HG02840 (cell line): ENCODE results near the gene UQCR10.

ENCODE experiments used
- ATAC-seq: cut with Tn5 transposase; IDR thresholded peaks from one replicate; pipeline ENCODE4 v1.9.1; 2021; ENCODE audit warnings: mild to moderate bottlenecking, moderate library complexity, moderate number of reproducible peaks; ENCODE audit not compliant: unreplicated experiment, low FRiP score

The UQCR10 gene

DNA sequence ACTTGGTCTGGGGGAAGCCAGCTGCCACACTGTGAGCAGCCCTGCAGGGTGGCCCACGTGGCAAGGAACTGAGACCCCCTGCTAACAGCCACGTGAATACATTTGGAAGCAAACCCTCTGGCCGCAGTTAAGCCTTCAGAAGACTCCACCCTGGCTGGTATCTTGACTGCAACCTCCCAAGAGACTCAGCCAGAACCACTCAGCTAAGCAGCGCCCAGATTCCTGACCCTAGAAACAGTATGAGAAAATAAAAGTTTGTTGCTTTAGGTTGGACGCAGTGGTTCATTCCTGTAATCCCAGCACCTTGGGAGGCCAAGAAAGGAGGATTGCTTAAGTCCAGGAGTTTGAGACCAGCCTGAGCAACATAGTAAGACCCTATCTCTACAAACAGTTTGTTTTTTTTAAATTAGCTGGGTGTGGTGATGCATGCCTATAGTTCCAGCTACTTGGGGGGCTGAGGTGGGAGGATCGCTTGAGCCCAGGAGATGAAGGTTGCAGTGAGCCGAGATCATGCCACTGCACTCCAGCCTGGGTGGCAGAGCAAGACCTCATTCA is 9.0 kb upstream of the UQCR10 start:
- ATAC-seq: no peak

DNA sequence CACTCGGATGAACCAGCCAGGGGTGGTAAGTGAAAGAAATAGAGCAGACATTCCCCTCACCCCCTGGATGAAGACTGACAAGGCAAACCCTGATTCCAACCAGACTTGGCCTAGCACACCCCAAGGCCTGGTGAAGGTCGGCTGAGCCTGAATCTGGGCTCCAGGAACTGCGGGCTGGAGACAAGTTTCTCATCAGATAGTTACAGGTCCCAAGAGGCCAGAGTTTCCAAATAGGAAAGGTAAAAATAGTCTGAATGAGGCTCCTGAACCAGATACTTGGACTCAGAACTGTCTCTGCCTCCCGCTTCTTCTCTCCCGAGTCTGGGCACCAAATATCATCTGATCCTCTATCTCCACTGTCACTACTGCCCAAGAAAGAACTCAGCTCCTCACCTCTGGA is 8.2 kb upstream of the UQCR10 start:
- ATAC-seq: no peak

DNA sequence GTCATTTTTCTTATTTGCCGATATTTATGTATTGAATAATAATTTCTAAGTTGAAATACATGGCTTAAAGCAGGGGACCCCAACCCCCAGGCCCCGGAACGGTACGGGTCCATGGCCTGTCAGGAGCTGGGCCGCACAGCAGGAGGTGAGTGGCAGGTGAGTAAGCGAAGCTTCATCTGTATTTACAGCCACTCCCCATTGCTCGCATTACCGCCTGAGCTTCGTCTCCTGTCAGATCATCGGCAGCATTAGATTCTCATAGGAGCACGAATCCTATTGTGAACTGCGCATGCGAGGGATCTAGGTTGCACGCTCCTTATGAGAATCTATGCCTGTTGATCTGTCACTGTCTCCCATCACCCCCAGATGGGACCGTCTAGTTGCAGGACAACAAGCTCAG is 4.9 kb upstream of the UQCR10 start:
- ATAC-seq: no peak

DNA sequence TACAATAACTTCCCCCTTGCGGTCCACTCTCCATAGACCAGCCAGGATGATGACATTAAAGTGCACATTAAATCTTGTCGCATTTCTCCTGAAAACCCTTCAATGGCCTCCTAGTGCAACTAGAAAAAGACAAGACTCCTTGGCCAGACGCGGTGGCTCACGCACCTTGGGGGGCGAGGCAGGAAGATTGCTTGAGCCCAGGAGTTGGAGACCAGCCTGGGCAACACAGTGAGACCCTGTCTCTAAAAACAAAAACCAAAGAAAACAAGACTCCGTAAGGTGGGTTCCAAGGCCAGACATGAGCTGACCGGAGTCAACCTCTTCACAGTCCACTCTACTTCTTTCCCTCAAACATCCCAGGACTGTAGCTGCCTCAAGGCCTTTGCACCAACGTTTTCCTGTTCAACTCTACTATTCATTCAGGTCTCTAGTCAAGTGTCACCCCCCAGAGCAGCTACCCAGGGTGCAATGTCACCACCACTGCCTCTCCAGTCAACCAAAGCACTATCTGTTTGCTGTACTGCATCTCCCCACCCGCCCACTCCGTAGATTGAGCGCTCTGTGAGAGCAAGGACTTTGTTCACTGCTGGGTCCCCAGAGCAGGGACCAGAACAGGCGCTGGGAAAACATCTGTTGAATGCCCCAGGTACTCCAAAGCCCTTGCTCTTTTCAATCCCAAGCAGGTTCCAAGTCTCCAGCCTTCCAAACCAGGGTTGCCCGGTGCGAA is 1.1 kb upstream of the UQCR10 start:
- ATAC-seq: peak; percentile 3

DNA sequence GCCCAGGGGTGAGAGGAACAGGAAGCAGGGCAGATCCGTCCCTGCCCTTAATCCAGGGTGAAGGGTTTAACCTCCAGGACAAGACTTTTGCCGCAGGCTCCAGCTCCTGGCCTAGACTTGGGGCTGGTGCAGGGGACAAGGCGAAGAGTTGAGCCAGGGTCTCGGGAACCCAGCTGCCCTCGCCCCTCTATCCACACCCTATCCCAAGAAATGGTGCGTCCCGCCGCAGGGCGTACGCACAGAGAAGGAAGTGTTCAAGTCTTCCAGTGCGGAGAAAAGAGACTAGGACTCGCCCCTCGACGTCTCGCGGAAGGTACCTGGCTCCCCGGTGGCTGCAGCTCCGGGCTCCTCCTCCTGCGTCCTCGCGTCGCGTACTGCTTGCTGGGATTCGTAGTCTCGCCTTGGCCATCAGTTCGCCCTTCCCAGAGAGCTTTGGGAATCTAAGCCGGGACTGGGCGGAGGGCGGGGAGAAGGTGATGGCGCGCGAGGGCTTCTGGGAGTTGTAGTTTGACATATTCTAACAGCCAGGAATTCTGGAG is 468 bp upstream of the UQCR10 start, which contains the start of gene ZMAT5:
TSS of gene ZMAT5 (minus strand) at position 376 of the 539 bp plus-strand sequence. CDS start 18,463 bp downstream, outside the sequence.
- ATAC-seq: peak; percentile 88

DNA sequence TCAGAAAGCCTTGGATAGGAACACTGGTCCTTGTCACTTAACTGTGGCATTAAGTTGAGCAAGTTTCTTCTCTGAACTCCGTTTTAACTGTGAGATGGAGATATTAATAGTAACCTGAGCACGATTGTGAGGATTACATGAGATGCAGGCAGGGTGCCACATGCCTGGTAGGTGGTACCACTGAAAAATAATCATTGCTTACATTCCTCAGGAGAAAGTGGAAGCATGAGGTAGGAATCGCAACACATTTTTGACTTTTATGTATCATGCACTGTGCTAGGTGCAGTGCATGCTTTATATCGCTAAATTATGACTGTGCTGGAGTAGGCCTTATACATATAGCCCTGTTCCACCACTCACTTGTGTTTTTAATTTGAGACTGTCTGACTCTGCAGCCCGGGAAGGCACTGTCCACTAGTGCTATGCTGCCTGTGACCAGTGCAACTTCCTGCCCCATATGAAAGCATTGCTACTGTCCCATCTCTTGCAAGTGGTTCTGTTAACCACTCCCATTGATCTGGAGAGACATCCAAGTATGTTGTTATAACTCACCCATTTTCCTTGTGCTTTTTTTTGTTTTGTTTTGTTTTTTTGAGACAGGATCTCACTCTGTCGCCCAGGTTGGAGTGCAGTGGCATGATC is 1.0 kb downstream of the UQCR10 start:
- ATAC-seq: no peak

DNA sequence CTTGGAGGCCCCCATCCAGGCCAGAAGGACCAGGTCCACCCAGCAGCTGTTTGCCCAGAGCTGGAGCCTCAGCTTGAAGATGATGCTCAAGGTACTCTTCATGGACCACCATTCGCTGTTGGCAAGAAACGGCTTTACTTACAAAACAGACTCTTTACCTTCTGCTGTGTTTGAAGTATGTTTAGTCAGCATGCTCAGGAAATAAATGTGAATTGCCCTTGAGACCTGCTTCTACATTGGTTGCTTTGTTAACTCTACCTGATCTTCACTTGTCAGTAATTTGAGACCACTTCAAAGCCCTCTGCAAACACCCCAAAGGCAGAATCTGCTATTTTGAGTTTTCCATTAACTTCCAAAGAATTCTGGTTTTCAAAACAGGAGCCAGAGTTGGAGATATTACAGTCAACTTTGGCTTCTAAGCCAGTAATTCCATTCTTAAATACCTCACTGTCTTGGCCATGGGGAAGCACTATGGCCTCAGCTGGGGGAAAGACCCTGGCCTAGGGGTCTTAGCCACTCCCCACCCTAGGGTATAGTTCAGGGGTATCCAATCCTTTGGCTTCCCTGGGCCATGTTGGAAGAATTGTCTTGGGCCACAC is 2.7 kb downstream of the UQCR10 start:
- no peak for ATAC-seq

DNA sequence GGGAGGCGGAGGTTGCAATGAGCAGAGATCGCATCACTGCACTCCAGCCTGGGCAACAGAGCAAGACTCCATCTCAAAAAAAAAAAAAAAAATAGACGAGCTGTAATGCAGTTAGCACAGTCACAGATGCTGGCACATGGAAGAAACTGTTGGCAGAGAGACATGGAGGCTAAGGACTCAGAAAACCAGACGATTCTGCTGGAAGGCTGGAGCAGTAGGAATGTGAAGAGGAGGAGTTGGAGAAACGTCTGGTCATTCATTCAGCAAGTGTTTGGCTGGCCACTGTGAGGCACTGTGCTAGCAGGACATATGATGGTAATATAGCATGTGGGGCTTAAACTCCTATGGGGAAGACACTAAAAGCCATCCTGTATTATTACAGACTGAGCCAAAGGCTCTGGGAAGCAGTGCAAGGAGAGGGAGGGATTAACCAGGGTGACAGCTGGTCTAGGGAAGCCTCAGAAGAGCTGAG is 5.0 kb downstream of the UQCR10 start:
- ATAC-seq: no peak

DNA sequence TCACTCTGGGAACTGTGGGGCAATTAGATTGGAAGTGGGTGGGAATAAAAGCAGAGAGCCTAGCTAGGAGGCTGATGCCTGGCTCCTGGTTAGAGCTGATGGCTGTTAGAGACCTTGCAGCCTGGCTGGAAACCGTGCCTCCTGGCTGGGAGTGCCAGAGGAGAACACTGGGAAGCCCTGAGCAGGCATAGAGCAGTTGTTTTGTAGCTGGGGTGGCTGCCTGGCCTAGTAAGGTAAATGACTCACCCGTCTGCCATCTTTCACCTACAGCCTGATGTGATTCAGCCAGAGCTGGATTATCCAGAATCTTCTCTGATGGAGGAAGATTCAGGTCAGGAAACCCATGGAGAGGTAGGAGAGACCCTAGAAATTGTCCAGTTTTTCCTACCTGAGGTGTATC is 6.1 kb downstream of the UQCR10 start:
- ATAC-seq: no peak

DNA sequence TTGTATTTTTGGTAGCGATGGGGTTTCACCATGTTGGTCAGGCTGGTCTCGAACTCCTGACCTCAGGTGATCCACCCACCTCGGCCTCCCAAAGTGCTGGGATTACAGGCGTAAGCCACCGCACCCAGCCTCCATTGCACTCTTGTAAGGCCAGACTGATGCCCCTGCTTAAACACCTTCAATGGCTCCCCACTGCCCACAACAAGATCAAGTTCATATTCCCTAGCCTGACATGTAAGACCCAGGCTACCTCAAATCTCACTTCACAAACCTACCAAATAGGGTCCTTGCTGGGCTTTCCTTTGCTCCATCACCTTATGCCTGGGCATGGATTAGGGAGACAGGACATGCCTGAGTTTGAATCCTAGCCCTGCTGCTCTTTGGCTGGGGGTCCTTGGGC is 13.1 kb downstream of the UQCR10 start:
- ATAC-seq: no peak

DNA sequence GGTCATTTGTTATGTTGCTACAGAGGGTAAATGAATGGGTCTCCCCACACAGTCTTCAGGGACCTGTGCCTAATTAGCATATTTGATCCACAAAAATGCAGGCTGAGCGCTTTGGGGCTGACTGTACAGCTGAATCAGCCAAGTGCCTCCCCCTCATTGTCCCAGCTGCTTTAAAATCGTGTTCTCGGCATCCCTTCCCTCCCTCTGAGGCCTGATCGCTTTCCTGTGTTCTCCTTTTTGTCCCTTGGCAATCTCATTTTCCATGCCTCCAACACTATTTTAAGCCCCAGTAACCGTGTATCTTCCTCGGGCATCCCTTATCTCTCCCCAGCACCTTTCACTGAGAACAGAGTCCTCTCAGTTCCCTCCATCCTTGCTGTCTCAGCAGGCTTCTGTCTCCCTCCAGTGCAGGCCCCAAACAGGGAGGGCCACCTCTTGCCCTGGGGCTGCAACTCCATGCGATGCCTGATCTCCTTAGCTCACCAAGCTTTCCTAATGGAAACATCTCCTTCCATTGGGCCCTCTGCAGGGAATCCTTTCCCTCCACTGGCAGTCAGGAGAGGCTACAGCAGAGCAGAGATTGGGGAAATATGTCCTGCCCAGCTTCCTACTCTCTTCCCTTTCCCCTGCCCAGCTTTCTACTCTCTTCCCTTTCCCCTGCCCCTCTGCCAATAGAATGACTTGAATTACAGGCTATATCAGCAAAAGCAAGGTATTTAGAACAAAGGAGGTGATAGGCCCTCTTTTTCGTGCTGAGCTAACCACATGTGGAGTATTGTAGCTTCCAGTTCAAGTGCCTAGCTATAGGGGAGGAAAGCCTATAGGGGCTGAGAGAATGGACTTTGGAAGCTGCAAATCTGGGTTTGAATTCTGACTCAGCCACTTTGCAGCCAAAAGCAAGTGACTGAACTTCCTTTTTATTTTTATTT is 13.8 kb downstream of the UQCR10 start:
- ATAC-seq: no peak

DNA sequence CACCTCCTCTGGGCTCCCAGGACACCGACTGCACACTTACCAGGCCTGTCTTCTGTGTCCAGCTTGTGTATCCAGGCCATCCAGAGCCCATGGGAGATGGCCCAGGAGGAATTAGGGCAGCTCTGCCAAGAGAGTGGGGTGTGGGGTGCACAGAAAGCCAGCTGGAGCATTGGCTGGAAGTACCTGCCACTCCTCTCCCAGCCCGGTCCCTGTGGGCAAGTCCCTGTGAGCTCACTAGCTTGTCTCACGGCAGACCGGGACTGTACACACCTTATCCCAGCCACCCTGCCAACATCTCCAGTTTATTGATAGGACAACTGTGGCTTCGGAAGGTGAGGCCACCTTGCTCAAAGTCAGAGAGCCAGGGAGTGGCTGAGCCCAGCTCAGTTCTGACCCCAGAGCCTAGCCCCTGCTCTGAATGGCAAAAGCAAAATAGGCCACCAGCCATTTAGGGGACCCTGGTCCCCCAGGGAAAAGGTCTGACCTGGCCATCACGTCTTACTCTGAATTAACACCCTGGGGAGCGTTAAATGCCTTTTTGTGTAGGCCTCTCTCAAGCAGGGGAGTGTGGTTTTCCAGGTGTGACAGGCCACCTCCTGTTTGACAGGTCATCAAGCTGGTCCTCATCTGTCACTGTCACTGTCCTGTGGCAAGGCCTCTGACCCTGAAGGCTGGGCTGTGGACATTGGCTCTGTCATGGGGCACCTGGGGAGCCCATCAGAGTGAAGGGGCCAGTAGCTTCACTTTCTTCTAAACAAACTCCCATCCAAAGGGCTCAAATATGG is 15.1 kb downstream of the UQCR10 start:
- no peak for ATAC-seq

DNA sequence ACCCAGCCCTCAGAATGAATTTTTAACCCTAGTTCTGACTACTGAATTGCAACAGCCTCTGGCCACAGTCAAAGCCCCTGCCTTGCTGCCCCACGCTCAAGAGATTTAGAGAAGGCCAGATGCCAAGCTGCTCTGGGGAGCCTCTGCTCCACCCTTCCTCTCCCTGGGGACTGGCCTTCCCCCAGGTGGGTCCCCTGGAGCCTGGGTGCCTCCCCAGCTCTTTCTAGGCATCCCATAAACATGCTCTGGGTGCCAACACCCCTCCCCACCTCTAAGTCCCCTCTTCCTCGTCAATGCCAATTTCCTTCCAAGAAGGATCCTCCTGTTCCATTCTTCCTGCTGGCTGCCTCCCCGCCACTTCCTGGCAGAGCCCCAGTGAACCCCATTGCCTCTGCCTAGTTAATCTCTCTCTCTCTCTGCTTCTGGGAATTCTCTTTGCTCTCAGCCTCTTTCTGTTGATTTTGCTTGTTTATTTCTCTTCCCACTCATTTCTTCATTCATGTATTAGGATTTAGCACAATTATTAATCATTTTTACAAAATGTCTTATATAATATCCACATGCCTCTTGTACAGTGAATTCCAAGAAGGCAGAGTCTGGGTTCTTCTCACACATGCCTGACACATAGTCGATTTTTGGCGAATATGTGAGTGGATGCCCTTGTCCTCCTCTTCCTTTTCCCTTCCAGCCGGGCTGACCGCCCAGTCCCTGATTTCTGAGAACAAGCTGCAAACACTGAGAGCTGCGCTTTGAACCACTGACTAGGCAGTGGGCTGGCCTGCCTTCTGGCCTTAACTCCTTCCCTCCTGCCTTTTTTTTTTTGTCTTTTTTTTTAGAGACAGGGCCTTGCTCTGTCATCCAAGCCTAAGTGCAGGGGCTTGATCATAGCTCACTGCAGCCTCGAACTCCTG is 17.5 kb downstream of the UQCR10 start:
- no peak for ATAC-seq

DNA sequence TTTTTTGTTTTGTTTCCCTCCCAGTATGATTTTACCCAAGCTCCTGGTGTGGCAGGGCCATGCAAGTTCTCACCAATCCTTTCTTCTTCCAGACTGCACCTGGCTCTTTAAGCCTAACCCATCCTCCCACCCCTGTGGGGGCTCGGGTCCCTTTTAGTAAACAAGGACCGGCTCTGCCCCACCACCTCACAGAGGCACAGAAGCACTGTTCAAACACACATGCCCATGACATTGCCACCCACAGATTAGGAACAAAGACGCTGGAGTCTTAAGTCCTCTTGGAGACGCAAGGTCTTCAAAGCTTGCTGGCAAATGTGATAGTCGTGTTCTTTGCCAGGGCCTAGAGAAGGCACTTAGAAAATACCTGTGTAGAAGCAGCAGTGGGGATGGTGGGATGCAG is 18.9 kb downstream of the UQCR10 start:
- ATAC-seq: no peak

DNA sequence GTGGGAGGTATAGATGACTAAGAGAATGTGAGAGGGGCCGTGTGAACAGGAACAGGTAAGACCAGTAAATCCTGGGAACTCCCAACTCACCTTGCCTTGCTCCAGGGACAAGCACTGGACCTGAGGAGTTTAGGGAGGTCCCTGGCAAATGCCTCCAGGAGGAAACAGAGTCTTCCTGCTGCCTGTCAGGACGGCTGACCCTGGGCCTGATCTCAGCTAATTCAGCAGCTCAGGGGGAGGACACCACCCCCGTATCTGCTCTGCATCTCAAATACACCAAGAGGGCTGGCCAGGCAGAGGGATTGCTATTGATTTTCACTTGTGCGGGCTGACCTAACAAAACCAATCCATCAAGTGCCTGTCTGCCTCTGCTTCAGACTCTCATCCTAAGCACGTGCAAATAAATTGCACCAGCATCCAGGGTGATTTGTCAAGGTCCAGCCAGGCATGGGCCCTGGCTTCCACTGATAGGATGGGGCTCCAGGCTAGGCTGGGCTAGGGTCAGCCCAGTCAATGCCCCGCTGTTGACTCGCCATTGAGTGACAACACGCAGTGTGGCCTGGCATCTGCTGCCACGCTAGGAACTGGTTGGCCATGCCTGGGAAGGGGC is 20.3 kb downstream of the UQCR10 start:
- ATAC-seq: no peak

DNA sequence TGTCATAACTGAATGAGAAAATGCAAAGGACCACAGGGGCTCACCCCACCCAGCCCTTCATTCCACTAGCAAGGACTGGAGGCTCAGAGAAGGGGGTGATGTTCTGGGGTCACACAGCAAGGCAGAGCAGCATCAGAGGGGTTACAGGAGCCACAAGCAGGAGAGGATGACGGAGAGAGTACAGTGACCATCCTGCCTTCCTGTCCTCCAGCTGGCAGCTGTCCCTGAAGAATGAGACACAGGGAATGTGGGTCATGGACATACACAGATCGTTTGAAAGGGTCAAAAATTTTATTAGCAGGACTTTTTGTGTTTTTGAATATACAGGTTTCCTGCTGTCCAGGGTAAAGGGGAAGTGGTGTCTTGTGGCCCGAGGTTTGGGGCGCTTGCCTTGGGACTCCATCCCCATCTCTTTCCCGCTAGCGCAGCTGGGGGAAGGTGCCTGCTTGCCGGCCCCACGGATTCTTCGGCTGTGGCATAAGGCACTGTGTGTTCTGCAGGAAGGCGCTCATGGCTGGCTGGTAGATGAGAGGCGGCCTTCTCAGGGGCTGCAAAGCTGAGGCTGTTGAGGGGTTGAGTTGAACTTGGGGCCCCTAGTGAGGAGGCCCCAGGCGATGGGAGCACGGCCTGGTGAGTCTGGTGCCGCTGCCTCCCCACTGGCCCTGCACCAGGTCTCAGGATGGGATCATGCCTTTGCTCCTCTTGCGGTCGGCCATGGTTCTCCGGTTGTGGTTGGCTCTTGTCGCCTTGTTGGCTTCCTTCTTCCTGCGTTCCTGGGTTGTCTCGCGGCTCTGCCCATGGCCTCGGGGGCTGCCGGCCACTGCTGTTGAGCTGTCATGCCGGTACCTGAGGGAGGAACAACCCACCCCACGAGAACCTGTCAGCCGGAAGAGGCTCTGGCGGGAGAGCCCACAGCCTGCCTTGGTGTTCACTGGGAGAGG is 21.4 kb downstream of the UQCR10 start:
- ATAC-seq: no peak

DNA sequence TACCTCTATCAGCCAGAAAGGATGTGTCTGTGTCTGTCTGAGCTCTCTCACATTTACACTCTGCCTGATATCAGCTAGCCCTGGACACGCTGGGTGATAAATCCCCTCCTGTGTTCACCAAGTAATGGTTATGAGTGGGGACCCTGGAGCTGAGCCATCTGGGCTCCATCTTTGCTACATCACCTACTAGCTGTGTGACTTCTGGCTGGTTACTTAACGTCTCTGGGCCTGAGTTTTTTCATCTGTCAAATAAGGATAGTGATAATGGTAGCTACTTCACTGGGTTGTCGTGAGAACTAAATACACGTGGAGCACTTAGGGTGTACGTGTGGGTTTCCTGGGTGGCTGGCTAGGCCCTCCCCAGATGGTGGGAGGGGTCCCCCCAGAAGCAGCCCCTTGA is 22.9 kb downstream of the UQCR10 start:
- no peak for ATAC-seq
